Right renal cortex interstitium (tissue), 3 donors: Measurements from ENCODE around the gene EVI5. TPM values are rescaled to one million over a fixed set of nuclear protein-coding genes. Genes with fewer than 3 reads are reported as not detected.
"Not testable (repeated sequence)": the region's sequence is repeated elsewhere in the genome, so short reads cannot be mapped to it uniquely, and the experiment has no call there.

Experiments used
- DNase-seq, 3 donors: peaks; one replicate each; pipeline ENCODE4 v3.0.0-alpha.2; 2013; ENCODE audit warnings: low read depth in 3 of 3, low spot score in 2 of 3
- polyA plus RNA-seq, 3 donors: library from polyadenylated mRNA; unstranded; fragments of 120-200 nt; gene quantifications; one replicate each; pipeline ENCODE4 v1.2.1, GENCODE V29; 2013; ENCODE audit not compliant: insufficient read length in 3 of 3

Gene EVI5
- polyA plus RNA-seq, 3 donors: 18.6 to 21.8 (median 19.3) TPM

DNA sequence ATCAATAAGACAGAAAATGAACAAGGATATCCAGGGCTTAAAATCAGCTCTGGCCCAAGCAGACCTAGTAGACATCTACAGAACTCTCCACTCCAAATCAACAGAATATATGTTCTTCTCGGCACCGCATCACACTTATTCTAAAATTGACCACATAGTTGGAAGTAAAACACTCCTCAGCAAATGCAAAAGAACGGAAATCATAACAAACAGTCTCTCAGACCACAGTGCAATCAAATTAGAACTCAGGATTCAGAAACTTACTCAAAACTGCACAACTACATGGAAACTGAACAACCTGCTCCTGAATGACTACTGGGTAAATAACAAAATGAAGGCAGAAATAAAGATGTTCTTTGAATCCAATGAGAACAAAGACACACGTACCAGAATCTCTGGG is 252.5 kb downstream of the EVI5 start:
- DNase-seq: not testable (repeated sequence)

DNA sequence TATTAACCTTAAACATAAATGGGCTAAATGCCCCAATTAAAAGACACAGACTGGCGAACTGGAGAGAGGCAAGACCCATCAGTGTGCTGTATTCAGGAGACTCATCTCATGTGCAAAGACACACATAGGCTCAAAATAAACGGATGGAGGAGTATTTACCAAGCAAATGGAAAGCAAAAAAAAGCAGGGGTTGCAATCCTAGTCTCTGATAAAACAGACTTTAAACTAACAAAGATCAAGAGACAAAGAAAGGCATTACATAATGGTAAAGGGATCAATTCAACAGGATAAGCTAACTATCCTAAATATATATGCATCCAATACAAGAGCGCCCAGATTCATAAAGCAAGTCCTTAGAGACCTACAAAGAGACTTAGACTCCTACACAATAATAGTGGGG is 253.0 kb downstream of the EVI5 start:
- not testable (repeated sequence) for DNase-seq

DNA sequence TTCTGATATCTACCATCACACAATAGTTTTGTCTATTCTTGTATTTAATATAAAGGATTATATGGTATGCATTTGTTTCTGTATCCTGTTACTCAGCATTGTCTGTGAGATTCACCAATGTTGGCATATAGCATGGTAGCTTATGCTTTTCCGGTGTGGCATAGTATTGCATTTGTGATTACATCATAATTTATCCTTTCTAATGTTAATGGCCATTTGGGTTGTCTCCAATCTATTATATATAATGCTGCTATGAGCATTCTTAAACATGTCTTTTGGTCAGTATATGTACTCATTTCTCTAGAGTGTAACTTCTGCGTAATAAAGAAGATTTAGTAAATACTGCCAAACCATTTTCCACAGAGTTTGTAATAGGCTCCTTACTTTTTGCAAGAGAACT is 257.2 kb downstream of the EVI5 start:
- no peak for DNase-seq

- DNase-seq: not testable (repeated sequence)
Measured at GRCh38 chr1:92524944-92525590, 259.8 kb downstream of the EVI5 start.

GRCh38 chr1:92519043-92519442 is 265.9 kb downstream of the EVI5 start:
- no peak for DNase-seq

GRCh38 chr1:92516574-92516973 is 268.3 kb downstream of the EVI5 start:
- no peak for DNase-seq

GRCh38 chr1:92515796-92516201 is 269.1 kb downstream of the EVI5 start:
- no peak for DNase-seq

DNA sequence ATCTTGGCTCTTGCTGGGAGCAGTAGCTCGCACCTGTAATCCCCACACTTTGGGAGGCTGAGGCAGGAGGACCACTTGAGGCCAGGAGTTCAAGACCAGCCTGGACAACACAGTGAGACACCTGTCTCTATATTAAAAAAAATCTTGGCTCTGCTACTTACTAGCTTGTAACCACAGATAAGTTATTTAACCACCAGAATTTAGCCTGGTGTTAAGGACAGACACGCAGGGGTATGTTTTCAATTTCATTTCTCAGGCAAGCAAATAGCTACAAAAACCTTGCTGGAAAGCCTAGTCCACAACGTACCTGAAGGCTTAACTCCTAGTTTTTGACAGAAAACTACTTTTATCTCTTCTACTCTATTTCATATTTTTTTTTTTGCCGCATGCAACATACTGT is 273.4 kb downstream of the EVI5 start:
- no peak for DNase-seq

DNA sequence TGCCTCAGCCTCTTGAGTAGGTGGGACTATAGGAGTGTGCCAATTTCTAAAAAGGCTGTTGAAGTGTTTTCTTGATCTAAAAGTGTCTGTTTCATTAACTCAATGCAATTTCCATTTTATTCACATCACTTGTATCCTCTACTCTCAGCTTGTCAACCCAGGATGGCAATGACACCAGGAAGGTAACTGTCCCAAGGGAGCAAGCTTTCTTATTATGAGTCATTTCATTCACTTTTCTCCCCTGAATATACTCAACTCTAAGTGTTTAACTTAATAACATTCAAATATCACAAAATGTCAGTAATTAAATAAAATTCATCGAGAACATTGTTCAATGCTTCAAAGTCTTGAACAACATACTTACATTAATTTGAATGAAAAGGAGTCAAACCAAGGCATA is 275.3 kb downstream of the EVI5 start:
- DNase-seq: no peak

- DNase-seq: no peak
Measured at GRCh38 chr1:92505015-92505692, 279.8 kb downstream of the EVI5 start.

DNA sequence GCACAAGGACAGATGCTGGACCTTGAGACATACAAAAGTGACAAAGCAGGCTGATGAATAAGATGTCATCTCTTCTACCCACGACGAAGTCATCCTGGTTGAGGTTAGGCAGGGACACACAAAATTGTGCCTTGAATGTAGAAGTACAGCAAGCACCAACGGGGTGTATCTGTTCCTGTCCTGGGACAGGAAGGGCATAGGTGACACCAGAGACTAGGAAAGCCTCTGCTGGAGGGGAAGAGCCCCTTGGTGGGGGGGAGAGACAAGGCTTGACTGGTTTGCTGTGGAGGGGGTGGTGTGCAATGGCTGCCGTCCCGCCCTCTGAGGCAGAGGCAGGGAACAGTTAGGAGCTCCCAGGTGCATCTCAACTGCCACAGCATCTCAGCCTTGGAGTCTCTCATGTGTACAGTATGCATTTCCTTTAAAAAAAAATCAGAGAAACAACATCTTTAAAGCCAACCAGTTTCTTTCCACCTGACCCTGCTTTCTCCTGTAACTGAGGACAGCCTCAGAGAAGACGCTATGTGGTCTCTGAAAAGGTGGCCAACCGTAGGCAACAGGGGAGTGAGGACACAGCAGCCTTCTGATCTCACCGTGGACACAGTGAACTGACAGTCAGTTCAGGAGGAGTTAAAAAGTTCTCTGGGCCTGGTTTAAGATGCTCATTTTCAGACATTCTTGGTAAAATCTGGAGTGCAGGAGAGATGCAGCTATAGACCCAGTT is 280.5 kb downstream of the EVI5 start:
- no peak for DNase-seq

GRCh38 chr1:92503926-92504285 is 281.0 kb downstream of the EVI5 start:
- no peak for DNase-seq

- DNase-seq: no peak
Measured at GRCh38 chr1:92503043-92503925, 281.6 kb downstream of the EVI5 start.

GRCh38 chr1:92502247-92502646 is 282.7 kb downstream of the EVI5 start:
- no peak for DNase-seq

DNA sequence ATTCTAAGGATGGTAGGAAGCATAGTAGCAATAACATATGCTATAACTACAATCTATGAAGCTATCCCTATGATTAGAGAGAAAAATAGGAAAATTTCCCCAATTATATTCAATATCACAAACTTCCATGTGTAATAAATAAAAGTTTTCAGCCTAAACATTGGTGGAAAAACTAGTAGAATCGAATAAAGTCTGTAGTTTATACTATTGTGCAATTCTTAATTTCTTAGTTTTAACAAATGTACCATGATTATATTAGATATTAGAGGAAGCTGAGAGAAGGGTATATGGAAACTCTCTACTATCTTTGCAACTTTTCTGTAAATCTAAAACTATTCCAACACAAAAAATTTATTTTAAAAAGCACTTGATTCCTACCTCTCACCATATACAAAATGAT is 284.4 kb downstream of the EVI5 start:
- no peak for DNase-seq

DNA sequence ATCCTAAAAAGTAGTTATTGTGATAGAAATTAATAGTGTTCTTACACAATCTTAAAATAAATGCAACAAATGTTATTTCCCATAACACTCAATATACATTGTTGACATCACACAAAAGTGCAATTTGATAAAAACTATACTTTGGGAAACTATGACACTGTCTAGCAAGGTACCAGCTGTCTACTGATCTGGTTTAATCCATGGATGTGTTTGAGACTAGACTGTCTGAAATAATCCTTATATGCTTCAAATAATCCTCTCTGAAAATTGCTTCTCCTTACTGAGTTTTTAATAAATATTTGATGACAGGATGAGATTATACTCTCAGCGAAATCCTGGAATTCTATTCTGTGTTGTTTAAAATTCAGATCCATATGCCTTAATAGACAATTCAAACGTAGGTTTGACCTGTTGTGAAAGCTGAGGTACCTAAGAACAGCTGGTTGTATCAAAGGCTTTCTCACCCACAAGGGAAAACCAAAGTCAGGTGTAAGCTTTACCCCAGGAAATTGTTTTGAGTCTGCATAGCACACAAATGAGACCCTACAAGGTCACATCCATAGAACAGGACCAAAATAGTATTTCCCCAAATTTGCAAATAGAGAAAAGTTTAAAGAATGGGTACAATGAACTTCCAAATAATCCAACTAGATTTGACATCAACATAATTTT is 289.4 kb downstream of the EVI5 start:
- no peak for DNase-seq

- DNase-seq: no peak
Measured at GRCh38 chr1:92494485-92495141, 290.3 kb downstream of the EVI5 start.

DNA sequence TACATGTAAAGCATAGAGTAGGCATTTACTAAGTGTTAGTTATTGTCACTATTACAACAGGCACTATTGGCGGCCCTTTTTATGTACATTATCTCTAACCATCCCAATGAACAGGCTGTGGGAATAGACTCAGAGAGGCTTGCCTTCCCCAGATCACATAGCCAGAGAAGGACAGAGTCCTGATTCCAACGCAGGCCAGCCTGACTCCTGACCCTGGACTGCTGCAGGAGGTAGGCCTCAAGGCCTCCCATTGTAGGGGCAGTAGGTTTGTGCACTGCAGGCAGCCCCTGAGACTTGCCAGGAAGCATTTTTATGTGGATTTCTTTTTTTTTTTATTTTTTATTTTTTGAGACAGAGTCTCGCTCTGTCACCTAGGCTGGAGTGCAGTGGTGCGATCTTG is 291.8 kb downstream of the EVI5 start:
- DNase-seq: no peak

GRCh38 chr1:92488832-92489231 is 296.1 kb downstream of the EVI5 start:
- no peak for DNase-seq

DNA sequence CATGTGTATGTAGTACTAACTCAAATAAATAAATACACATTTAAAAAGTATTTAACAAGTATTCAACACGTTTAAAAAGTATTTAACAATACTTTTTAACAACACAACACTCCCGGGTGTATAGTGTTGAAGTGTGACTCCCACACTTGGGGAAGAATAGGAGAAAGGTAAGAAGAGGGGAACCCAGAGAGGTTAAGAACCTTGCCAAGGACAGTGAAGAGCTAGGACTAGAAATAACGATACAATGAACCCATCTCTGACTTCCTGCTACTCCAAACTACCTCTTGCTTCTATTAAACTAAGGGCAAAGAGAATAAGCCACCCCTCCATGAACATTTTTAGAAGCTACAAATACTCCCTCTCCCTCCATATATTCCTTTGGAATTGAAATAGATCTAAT is 296.5 kb downstream of the EVI5 start:
- DNase-seq: no peak
